ENCODE results near the gene NFKB2. TPM values are rescaled to one million over a fixed set of nuclear protein-coding genes. Genes with fewer than 3 reads are reported as not detected.

Gene NFKB2
- total and polyA plus RNA-seq, 4 donors: 34.6 to 114 (median 50.5) TPM

GRCh38 chr10:102411341-102412255, 16.1 kb downstream of the NFKB2 start:
- TF ChIP-seq CTCF (IDR thresholded peaks at IDR 0.05; ENCODE audit: control extremely low read depth, extremely low read depth): no peak
- Histone ChIP-seq H3K4me1 (ENCODE audit: control insufficient read depth in 5 of 5, insufficient read depth in 5 of 5, low read length in 5 of 5) (peaks cover 0 to 31% (median 10%) of the 10 kb centered on the region in 5 donors), H3K4me3 (no peak overlapping the region), H3K27ac (ENCODE audit: low read depth in 1 of 2, low read length in 1 of 2) (no peak overlapping the region), H3K27me3 (ENCODE audit: control insufficient read depth in 3 of 3, insufficient read depth in 3 of 3, low read length in 2 of 3) (peaks cover 5 to 41% (median 7%) of the 10 kb centered on the region in 3 donors), H3K36me3 (ENCODE audit: control insufficient read depth in 4 of 4, insufficient read depth in 4 of 4, low read length in 4 of 4) (no peaks in the 10 kb centered on the region), H3K9ac (ENCODE audit: insufficient read depth in 1 of 2, low read length in 2 of 2) (no peak overlapping the region), H3K9me3 (ENCODE audit: control insufficient read depth in 4 of 4, insufficient read depth in 3 of 4, low read length in 3 of 4) (no peaks in the 10 kb centered on the region)
- no peak for ATAC-seq (ENCODE audit: insufficient read depth, low FRiP score)
- WGBS, 2 donors: 76 to 88% methylated on average over 14 of the region's 14 CpGs
- DNase-seq: no peak

GRCh38 chr10:102412293-102412692, 16.8 kb downstream of the NFKB2 start:
- Histone ChIP-seq H3K9ac (ENCODE audit: insufficient read depth in 1 of 2, low read length in 2 of 2) (no peak overlapping the region), H3K4me3 (no peak overlapping the region), H3K27me3 (ENCODE audit: control insufficient read depth in 3 of 3, insufficient read depth in 3 of 3, low read length in 2 of 3) (peaks cover 5 to 41% (median 7%) of the 10 kb centered on the region in 3 donors), H3K9me3 (ENCODE audit: control insufficient read depth in 4 of 4, insufficient read depth in 3 of 4, low read length in 3 of 4) (no peaks in the 10 kb centered on the region), H3K36me3 (ENCODE audit: control insufficient read depth in 4 of 4, insufficient read depth in 4 of 4, low read length in 4 of 4) (no peaks in the 10 kb centered on the region), H3K27ac (ENCODE audit: low read depth in 1 of 2, low read length in 1 of 2) (no peak overlapping the region), H3K4me1 (ENCODE audit: control insufficient read depth in 5 of 5, insufficient read depth in 5 of 5, low read length in 5 of 5) (peaks cover 0 to 31% (median 10%) of the 10 kb centered on the region in 5 donors)
- no peak for ATAC-seq (ENCODE audit: insufficient read depth, low FRiP score)
- DNase-seq: no peak
- TF ChIP-seq CTCF (IDR thresholded peaks at IDR 0.05; ENCODE audit: control extremely low read depth, extremely low read depth): no peak
- WGBS, 2 donors: 90 to 91% methylated on average over 9 to 10 of the region's 10 CpGs

- TF ChIP-seq CTCF (IDR thresholded peaks at IDR 0.05; ENCODE audit: control extremely low read depth, extremely low read depth): no peak
- DNase-seq (no peak), ATAC-seq (ENCODE audit: insufficient read depth, low FRiP score) (no peak)
- no peaks in the 10 kb centered on the region for H3K36me3 ChIP-seq (ENCODE audit: control insufficient read depth in 4 of 4, insufficient read depth in 4 of 4, low read length in 4 of 4)
- H3K27me3 ChIP-seq (ENCODE audit: control insufficient read depth in 3 of 3, insufficient read depth in 3 of 3, low read length in 2 of 3): peaks cover 5 to 46% (median 9%) of the 10 kb centered on the region in 3 donors
- no peak overlapping the region for H3K9ac ChIP-seq (ENCODE audit: insufficient read depth in 1 of 2, low read length in 2 of 2)
- H3K9me3 ChIP-seq (ENCODE audit: control insufficient read depth in 4 of 4, insufficient read depth in 3 of 4, low read length in 3 of 4): no peaks in the 10 kb centered on the region
- 16 to 20% methylated on average over 5 of the region's 5 CpGs for WGBS, 2 donors
- no peak overlapping the region for H3K4me3 ChIP-seq
- H3K4me1 ChIP-seq (ENCODE audit: control insufficient read depth in 5 of 5, insufficient read depth in 5 of 5, low read length in 5 of 5): peaks cover 0 to 23% (median 10%) of the 10 kb centered on the region in 5 donors
- no peak overlapping the region for H3K27ac ChIP-seq (ENCODE audit: low read depth in 1 of 2, low read length in 1 of 2)
Measured at GRCh38 chr10:102413053-102413705, 17.7 kb downstream of the NFKB2 start.

All from lung (tissue), 12 donors.